Large intestine (tissue), 3 donors: ENCODE data around the gene ALG12. TPM values are rescaled to one million over a fixed set of nuclear protein-coding genes. Genes with fewer than 3 reads are reported as not detected.

Experiments
- DNase-seq, 2 donors: peaks; one replicate each; pipeline versions ENCODE4 v3.0.0 to v3.0.0-alpha.2; 2013
- H3K27ac ChIP-seq: one replicate; pipeline ENCODE4 v1.5.1; 2013; ENCODE audit warnings: low read length
- H3K27me3 ChIP-seq: 2 replicates; pipeline ENCODE4 v1.6.1; 2013; ENCODE audit warnings: low read length; ENCODE audit not compliant: control insufficient read depth, insufficient read depth
- H3K36me3 ChIP-seq: 2 replicates; pipeline ENCODE4 v1.6.1; 2013; ENCODE audit warnings: low read length; ENCODE audit not compliant: control insufficient read depth, insufficient read depth
- H3K4me1 ChIP-seq: one replicate; pipeline ENCODE4 v1.6.1; 2013; ENCODE audit warnings: low read length; ENCODE audit not compliant: control insufficient read depth, insufficient read depth
- H3K4me3 ChIP-seq: one replicate; pipeline ENCODE4 v1.5.1; 2013; ENCODE audit warnings: low read length
- H3K9me3 ChIP-seq: one replicate; pipeline ENCODE4 v1.6.1; 2013; ENCODE audit warnings: mild to moderate bottlenecking, low read depth, low read length, moderate library complexity; ENCODE audit not compliant: control insufficient read depth
- WGBS: methylation state at CpG from one replicate; pipeline ENCODE4 v1.1.5; 2013; ENCODE audit warnings: low lambda C conversion rate; ENCODE audit not compliant: insufficient coverage; 5-methylcytosine and 5-hydroxymethylcytosine counted together
- polyA plus RNA-seq: library from polyadenylated mRNA; unstranded; fragments of 120-200 nt; gene quantifications from one replicate; pipeline ENCODE4 v1.2.1, GENCODE V29; 2013

ALG12 gene
- polyA plus RNA-seq, 1 donor, result 27.8 TPM

DNA sequence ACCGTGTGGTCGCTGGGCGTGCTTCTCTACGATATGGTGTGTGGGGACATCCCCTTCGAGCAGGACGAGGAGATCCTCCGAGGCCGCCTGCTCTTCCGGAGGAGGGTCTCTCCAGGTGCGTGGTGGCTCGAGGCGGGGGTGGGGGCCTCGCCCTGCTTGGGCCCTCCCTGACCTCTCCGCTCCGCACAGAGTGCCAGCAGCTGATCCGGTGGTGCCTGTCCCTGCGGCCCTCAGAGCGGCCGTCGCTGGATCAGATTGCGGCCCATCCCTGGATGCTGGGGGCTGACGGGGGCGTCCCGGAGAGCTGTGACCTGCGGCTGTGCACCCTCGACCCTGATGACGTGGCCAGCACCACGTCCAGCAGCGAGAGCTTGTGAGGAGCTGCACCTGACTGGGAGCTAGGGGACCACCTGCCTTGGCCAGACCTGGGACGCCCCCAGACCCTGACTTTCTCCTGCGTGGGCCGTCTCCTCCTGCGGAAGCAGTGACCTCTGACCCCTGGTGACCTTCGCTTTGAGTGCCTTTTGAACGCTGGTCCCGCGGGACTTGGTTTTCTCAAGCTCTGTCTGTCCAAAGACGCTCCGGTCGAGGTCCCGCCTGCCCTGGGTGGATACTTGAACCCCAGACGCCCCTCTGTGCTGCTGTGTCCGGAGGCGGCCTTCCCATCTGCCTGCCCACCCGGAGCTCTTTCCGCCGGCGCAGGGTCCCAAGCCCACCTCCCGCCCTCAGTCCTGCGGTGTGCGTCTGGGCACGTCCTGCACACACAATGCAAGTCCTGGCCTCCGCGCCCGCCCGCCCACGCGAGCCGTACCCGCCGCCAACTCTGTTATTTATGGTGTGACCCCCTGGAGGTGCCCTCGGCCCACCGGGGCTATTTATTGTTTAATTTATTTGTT lies 44.8 kb upstream of the ALG12 start:
- peaks cover 35% of the 10 kb centered on the region for H3K36me3 ChIP-seq
- no CpG with 5 or more reads among the region's 63 CpGs for WGBS
- no peak for DNase-seq
- peak overlapping the region; percentile 96 for H3K4me3 ChIP-seq
- no peaks in the 10 kb centered on the region for H3K9me3 ChIP-seq
- peak overlapping the region; percentile 37 for H3K27ac ChIP-seq
- H3K4me1 ChIP-seq, result peaks cover 53% of the 10 kb centered on the region
- H3K27me3 ChIP-seq, result no peaks in the 10 kb centered on the region

GRCh38 chr22:49962012-49962750 lies 43.9 kb upstream of the ALG12 start:
- peaks cover 61% of the 10 kb centered on the region for H3K4me1 ChIP-seq

DNA sequence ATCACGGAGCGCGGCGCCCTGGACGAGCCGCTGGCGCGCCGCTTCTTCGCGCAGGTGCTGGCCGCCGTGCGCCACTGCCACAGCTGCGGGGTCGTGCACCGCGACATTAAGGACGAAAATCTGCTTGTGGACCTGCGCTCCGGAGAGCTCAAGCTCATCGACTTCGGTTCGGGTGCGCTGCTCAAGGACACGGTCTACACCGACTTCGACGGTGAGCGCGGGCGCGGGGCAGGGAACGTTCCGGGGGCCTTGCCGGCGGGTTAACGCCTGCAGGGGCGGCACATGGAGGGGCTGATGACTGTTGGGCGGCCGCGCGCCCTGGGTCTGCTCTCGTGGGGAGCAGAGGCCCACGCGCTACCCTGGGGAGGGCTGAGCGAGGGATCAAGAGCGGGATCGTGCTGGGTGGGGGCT lies 43.4 kb upstream of the ALG12 start:
- Histone ChIP-seq H3K4me3 (peak overlapping the region; percentile 96), H3K9me3 (no peaks in the 10 kb centered on the region), H3K4me1 (peaks cover 58% of the 10 kb centered on the region), H3K27ac (peak overlapping the region; percentile 75), H3K27me3 (no peaks in the 10 kb centered on the region), H3K36me3 (peaks cover 35% of the 10 kb centered on the region)
- WGBS, result no CpG with 5 or more reads among the region's 49 CpGs
- no peak for DNase-seq

More at GRCh38 chr22:49962012-49962750, 43.9 kb upstream of the ALG12 start:
- DNase-seq, result peak; percentile 79 to 86
- H3K4me3 ChIP-seq, result peak overlapping the region; percentile 96
- no peaks in the 10 kb centered on the region for H3K9me3 ChIP-seq
- H3K27ac ChIP-seq, result peak overlapping the region; percentile 75
- H3K27me3 ChIP-seq, result no peaks in the 10 kb centered on the region
- H3K36me3 ChIP-seq, result peaks cover 35% of the 10 kb centered on the region
- WGBS, result no CpG with 5 or more reads among the region's 70 CpGs

GRCh38 chr22:49961005-49961600 lies 42.9 kb upstream of the ALG12 start:
- WGBS, result no CpG with 5 or more reads among the region's 84 CpGs
- Histone ChIP-seq H3K9me3 (no peaks in the 10 kb centered on the region), H3K27ac (peak overlapping the region; percentile 75), H3K4me3 (peak overlapping the region; percentile 96), H3K36me3 (peaks cover 35% of the 10 kb centered on the region), H3K27me3 (no peaks in the 10 kb centered on the region), H3K4me1 (peaks cover 53% of the 10 kb centered on the region)
- no peak for DNase-seq

GRCh38 chr22:49960159-49961004 lies 42.1 kb upstream of the ALG12 start, which contains the start of gene PIM3:
TSS of gene PIM3 (plus strand) at chr22:49960772. CDS start at chr22:49960948, 176 bp downstream.
- Histone ChIP-seq H3K36me3 (peaks cover 33% of the 10 kb centered on the region), H3K27ac (peak within 1 kb of the TSS; percentile 83), H3K27me3 (no peaks in the 10 kb centered on the region), H3K4me3 (peak within 1 kb of the TSS; percentile 96), H3K9me3 (no peaks in the 10 kb centered on the region), H3K4me1 (peaks cover 48% of the 10 kb centered on the region)
- WGBS, result no CpG with 5 or more reads among the region's 137 CpGs
- peak; percentile 98 to 99 for DNase-seq

DNA sequence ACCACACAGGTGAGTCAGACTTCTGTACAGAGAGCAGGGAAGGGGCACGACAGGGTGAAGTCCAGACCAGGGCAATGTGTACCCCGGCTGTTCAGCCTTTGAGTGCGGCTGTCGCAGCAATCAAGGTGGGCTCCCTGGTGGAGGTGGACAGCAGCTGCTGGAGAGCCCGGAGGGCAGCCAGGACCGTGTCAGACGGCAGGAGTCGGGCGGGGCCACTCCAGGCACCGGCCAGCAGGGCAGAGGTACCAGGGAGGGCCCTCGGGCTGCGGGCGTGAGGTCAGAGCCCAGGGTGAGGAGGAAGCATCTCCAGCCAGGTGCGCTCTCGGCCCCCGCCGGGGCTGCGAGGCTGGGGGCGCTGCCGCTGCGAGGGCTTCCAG lies 41.5 kb upstream of the ALG12 start:
- H3K4me3 ChIP-seq, result peak overlapping the region; percentile 53
- peaks cover 27% of the 10 kb centered on the region for H3K36me3 ChIP-seq
- H3K27me3 ChIP-seq, result no peaks in the 10 kb centered on the region
- DNase-seq, result peak; percentile 68 to 80
- H3K27ac ChIP-seq, result peak overlapping the region; percentile 83
- no peaks in the 10 kb centered on the region for H3K9me3 ChIP-seq
- no CpG with 5 or more reads among the region's 21 CpGs for WGBS
- peaks cover 52% of the 10 kb centered on the region for H3K4me1 ChIP-seq

GRCh38 chr22:49958931-49959781 lies 40.9 kb upstream of the ALG12 start:
- no peak for DNase-seq
- peaks cover 21% of the 10 kb centered on the region for H3K36me3 ChIP-seq
- peak overlapping the region; percentile 83 for H3K27ac ChIP-seq
- no peaks in the 10 kb centered on the region for H3K27me3 ChIP-seq
- 90% methylated on average over 2 of the region's 29 CpGs for WGBS
- no peaks in the 10 kb centered on the region for H3K9me3 ChIP-seq
- H3K4me1 ChIP-seq, result peaks cover 55% of the 10 kb centered on the region
- H3K4me3 ChIP-seq, result peak overlapping the region; percentile 53

- no peak overlapping the region for H3K4me3 ChIP-seq
- peaks cover 56% of the 10 kb centered on the region for H3K4me1 ChIP-seq
- WGBS, result no CpG with 5 or more reads among the region's 16 CpGs
- DNase-seq, result no peak
- no peaks in the 10 kb centered on the region for H3K27me3 ChIP-seq
- H3K9me3 ChIP-seq, result no peaks in the 10 kb centered on the region
- peak overlapping the region; percentile 83 for H3K27ac ChIP-seq
- H3K36me3 ChIP-seq, result peaks cover 13% of the 10 kb centered on the region
Measured at GRCh38 chr22:49958366-49958921, 40.2 kb upstream of the ALG12 start.

DNA sequence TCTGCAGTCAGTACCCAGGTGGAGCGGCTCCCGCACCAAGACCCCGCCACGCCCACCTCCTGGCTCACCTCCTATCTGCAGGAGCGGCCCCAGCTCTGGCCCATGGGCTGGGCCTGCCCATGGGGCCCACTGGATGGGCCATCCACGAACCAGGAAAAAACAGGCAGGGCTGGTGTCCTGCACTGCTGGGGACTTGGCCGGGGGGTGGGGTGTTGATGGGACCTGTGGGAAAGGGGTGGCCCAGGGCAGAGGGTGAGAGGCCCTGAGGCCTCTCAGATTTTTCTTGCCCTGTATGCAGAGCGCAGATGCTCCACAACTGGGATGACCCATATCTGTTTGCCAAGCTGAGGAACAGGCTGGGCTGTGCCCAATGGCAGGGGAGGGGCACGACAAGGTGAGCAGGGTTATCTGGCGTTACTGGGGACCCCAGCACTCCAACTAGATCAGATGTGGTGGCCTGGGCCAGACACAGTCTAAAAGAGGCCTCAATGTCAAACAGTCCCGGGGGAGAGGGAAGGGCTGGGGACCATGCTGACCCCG lies 39.7 kb upstream of the ALG12 start:
- Histone ChIP-seq H3K4me1 (peaks cover 56% of the 10 kb centered on the region), H3K36me3 (peaks cover 8% of the 10 kb centered on the region), H3K27ac (peak overlapping the region; percentile 83), H3K4me3 (no peak overlapping the region), H3K27me3 (no peaks in the 10 kb centered on the region), H3K9me3 (no peaks in the 10 kb centered on the region)
- WGBS, result no CpG with 5 or more reads among the region's 12 CpGs
- peak in 1 of 2 donors; percentile 85 for DNase-seq
